Spleen (tissue), 11 donors: ENCODE results near the gene ORC4. TPM values are rescaled to one million over a fixed set of nuclear protein-coding genes. Genes with fewer than 3 reads are reported as not detected.

Experiments
- DNase-seq: peaks from one replicate; pipeline ENCODE4 v3.0.0-alpha.2; 2020
- H3K27ac ChIP-seq, 8 donors: fragments of 200-600 bp; sonication (generic) in 7 of 8; 1 replicate in 4 of 8; 2 replicates in 4 of 8; pipeline versions ENCODE4 v1.5.0 to v1.8.0; 2016 to 2021; ENCODE audit warnings: inconsistent platforms in 4 of 8, mild to moderate bottlenecking in 4 of 8, moderate library complexity in 1 of 8
- H3K27me3 ChIP-seq, 7 donors: fragments of 200-600 bp; sonication (generic) in 6 of 7; replicated peaks in 1 of 7; 1 replicate in 4 of 7; 2 replicates in 3 of 7; pipeline versions ENCODE4 v1.5.0 to v1.8.0; 2016 to 2021; ENCODE audit warnings: inconsistent platforms in 3 of 7, mild to moderate bottlenecking in 1 of 7
- H3K36me3 ChIP-seq, 6 donors: fragments of 200-600 bp; sonication (generic) in 5 of 6; 1 replicate in 4 of 6; 2 replicates in 2 of 6; pipeline versions ENCODE4 v1.5.0 to v1.8.0; 2016 to 2021; ENCODE audit warnings: inconsistent platforms in 2 of 6
- H3K4me1 ChIP-seq, 6 donors: fragments of 200-600 bp; sonication (generic) in 5 of 6; 1 replicate in 3 of 6; 2 replicates in 3 of 6; pipeline versions ENCODE4 v1.5.0 to v1.8.0; 2016 to 2021; ENCODE audit warnings: inconsistent platforms in 3 of 6
- H3K4me3 ChIP-seq, 8 donors: fragments of 200-600 bp; sonication (generic) in 7 of 8; 1 replicate in 4 of 8; 2 replicates in 4 of 8; pipeline versions ENCODE4 v1.5.0 to v1.8.0; 2016 to 2021; ENCODE audit warnings: inconsistent platforms in 4 of 8, mild to moderate bottlenecking in 4 of 8, moderate library complexity in 2 of 8
- H3K9me3 ChIP-seq, 8 donors: fragments of 200-600 bp; sonication (generic) in 7 of 8; 1 replicate in 4 of 8; 2 replicates in 4 of 8; pipeline versions ENCODE4 v1.5.0 to v1.8.0; 2016 to 2021; ENCODE audit warnings: inconsistent platforms in 4 of 8
- POLR2A ChIP-seq, 3 donors: fragments of 450-650 bp; IDR thresholded peaks; one replicate each; pipeline ENCODE4 v1.5.1; 2017; ENCODE audit warnings: antibody characterized with exemption in 3 of 3, mild to moderate bottlenecking in 1 of 3
- POLR2AphosphoS5 ChIP-seq, 3 donors: sonication (generic); formaldehyde crosslinking; IDR thresholded peaks; one replicate each; pipeline ENCODE4 v1.5.1; 2017; ENCODE audit warnings: antibody characterized with exemption in 3 of 3
- WGBS, 5 donors: extraction: QIAGEN DNeasy Blood & Tissue Kit in 3 of 5; methylation state at CpG; one replicate each; pipeline versions ENCODE4 v1.1.5 to v1.1.7; 2013 to 2018; 5-methylcytosine and 5-hydroxymethylcytosine counted together
- intact Hi-C: fragments of 100-400 bp; cut with DNase I; formaldehyde crosslinking; loops from one replicate; pipeline ENCODE4 v1.15.0; 2023; ENCODE audit warnings: low total_unique reads
- polyA plus RNA-seq, 3 donors: library from polyadenylated mRNA; stranded (reverse); fragments of 200-250 nt; gene quantifications; one replicate each; pipeline ENCODE4 v1.2.1, GENCODE V29; 2013
- total RNA-seq, 7 donors: library from RNA; depleted of rRNA in 3 of 7; stranded (reverse); fragments of >200 nt in 3 of 7; fragmentation: NEBNext Ultra II Directional in 4 of 7; extraction: Animal tissue kit (Norgen Biotek cat#: 25700) in 4 of 7; gene quantifications; one replicate each; pipeline versions ENCODE4 v1.1.0 to v1.2.1, GENCODE V29; 2016 to 2021
- TF ChIP-seq, protein P1 (sequence below), 11 experiments: fragments of 200-600 bp in 7 of 11; fragments of 450-650 bp in 4 of 11; sonication (generic) in 4 of 11; IDR thresholded peaks in 8 of 11; conservative IDR thresholded peaks in 3 of 11; 1 replicate in 7 of 11; 2 replicates in 4 of 11; pipeline versions ENCODE4 v1.4.0 to v1.8.0; 2016 to 2021; ENCODE audit warnings: antibody characterized with exemption in 11 of 11, inconsistent platforms in 4 of 11, mild to moderate bottlenecking in 1 of 11
- donor health status: healthy with polysubstance abuse.
- donor health status: DM: no; HTN: no; CAD: no; lungs with moderate emphysema.
- donor health status: DM: no; HTN: no; CAD: no.
- donor health status: Bipolar disorder and iron deficiency.
- donor health status: healthy.
- donor health status: DM: no; HTN: no; CAD: no.
- donor health status: DM: yes; HTN: yes; CAD: no.

ORC4 gene
- total and polyA plus RNA-seq, 10 donors: 7.3 to 72.6 (median 38.2) TPM

GRCh38 chr2:148058641-148059040 is 38.1 kb upstream of the ORC4 start:
- 86 to 91% (median 87%) methylated on average over 1 of the region's 1 CpG for WGBS, 5 donors
- H3K4me3 ChIP-seq: no peak overlapping the region
- H3K27me3 ChIP-seq: no peaks in the 10 kb centered on the region
- intact Hi-C loops: no loop called here
- TF ChIP-seq POLR2AphosphoS5 (IDR thresholded peaks at IDR 0.05) (no peak), POLR2A (IDR thresholded peaks at IDR 0.05) (no peak)
- TF ChIP-seq, protein P1, sequence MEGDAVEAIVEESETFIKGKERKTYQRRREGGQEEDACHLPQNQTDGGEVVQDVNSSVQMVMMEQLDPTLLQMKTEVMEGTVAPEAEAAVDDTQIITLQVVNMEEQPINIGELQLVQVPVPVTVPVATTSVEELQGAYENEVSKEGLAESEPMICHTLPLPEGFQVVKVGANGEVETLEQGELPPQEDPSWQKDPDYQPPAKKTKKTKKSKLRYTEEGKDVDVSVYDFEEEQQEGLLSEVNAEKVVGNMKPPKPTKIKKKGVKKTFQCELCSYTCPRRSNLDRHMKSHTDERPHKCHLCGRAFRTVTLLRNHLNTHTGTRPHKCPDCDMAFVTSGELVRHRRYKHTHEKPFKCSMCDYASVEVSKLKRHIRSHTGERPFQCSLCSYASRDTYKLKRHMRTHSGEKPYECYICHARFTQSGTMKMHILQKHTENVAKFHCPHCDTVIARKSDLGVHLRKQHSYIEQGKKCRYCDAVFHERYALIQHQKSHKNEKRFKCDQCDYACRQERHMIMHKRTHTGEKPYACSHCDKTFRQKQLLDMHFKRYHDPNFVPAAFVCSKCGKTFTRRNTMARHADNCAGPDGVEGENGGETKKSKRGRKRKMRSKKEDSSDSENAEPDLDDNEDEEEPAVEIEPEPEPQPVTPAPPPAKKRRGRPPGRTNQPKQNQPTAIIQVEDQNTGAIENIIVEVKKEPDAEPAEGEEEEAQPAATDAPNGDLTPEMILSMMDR (IDR thresholded peaks at IDR 0.05 in 8 of 11, conservative IDR thresholded peaks at IDR 0.05 in 3 of 11): no peak
- no peaks in the 10 kb centered on the region for H3K9me3 ChIP-seq
- no peak overlapping the region for H3K27ac ChIP-seq
- H3K4me1 ChIP-seq: peaks cover 0 to 5% (median 0%) of the 10 kb centered on the region in 6 donors
- H3K36me3 ChIP-seq: peaks cover 0 to 13% (median 0%) of the 10 kb centered on the region in 6 donors
- no peak for DNase-seq

- intact Hi-C loops: no loop called here
- DNase-seq: no peak
- H3K27me3 ChIP-seq: no peaks in the 10 kb centered on the region
- H3K36me3 ChIP-seq: peaks cover 0 to 13% (median 0%) of the 10 kb centered on the region in 6 donors
- H3K9me3 ChIP-seq: peaks cover 0 to 8% (median 2%) of the 10 kb centered on the region in 8 donors
- H3K4me3 ChIP-seq: no peak overlapping the region
- WGBS, 5 donors: 94 to 100% (median 97%) methylated on average over 3 of the region's 3 CpGs
- no peak overlapping the region for H3K27ac ChIP-seq
- peaks cover 0 to 19% (median 8%) of the 10 kb centered on the region in 6 donors for H3K4me1 ChIP-seq
- TF ChIP-seq, protein P1 (IDR thresholded peaks at IDR 0.05 in 8 of 11, conservative IDR thresholded peaks at IDR 0.05 in 3 of 11): no peak
- TF ChIP-seq POLR2AphosphoS5 (IDR thresholded peaks at IDR 0.05): no peak
- TF ChIP-seq POLR2A (IDR thresholded peaks at IDR 0.05): no peak
Measured at GRCh38 chr2:148052687-148053086, 32.1 kb upstream of the ORC4 start.

DNA sequence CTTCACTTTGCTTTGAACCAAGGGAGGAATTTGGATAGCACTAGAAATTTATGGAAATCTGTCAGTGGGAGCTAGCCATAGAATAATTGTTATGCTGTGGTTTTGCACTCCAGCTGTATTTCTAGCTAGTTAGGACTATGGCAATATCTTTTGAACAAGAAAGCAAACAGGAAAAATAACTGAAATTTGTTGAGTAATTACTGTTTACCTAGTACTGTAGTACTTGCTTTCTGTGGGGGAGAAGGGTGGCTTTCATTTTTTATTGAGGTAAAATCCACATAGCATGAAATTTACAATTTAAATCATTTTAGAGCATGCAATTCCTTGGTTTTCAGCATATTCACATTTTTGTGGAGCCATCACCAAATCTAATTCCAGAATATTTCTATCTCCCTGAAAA is 28.7 kb upstream of the ORC4 start:
- Histone ChIP-seq H3K9me3 (peaks cover 0 to 8% (median 2%) of the 10 kb centered on the region in 8 donors), H3K4me3 (no peak overlapping the region), H3K36me3 (peaks cover 0 to 6% (median 0%) of the 10 kb centered on the region in 6 donors), H3K27me3 (no peaks in the 10 kb centered on the region), H3K27ac (no peak overlapping the region), H3K4me1 (peaks cover 0 to 29% (median 9%) of the 10 kb centered on the region in 6 donors)
- TF ChIP-seq POLR2AphosphoS5 (IDR thresholded peaks at IDR 0.05) (no peak), POLR2A (IDR thresholded peaks at IDR 0.05) (no peak)
- no peak for DNase-seq
- intact Hi-C loops: no loop called here

DNA sequence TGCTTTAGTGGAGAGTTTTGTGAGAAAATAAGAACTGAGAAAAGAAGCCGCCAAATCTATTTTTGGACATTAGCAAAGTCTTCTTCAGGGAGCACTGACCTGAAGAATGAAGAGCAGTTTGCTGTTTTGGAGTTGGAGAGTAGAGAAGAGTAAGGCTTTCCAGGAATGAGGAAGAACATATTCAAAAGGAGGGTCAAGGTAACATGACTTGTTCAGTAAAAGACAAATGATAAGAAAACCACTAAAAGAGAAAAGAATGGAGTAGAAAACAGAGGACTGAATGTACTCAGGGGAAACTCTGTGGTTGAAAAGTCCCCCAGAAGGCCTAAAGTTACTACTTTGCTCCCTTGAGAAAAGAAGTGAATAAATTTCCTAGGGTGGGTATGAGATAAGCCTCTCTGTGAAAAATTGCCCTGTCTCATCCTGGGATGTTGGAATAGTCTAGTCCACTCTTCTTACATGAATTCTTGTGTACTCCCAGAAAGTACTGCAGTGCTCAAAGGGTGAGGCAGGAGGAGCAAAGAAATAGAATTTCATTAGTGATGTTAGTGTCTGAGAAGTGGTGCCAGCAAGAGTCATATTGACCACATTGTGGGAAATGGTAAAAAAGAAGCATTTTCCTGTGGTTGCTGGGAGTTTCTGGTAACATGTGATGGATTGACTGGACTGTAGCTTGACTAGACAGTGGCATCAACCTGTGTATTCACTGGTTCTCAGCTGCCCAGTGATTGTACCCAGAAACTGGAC is 28.1 kb upstream of the ORC4 start:
- DNase-seq: no peak
- intact Hi-C loops: no loop called here
- Histone ChIP-seq H3K27ac (no peak overlapping the region), H3K36me3 (no peaks in the 10 kb centered on the region), H3K4me1 (peaks cover 0 to 29% (median 9%) of the 10 kb centered on the region in 6 donors), H3K4me3 (no peak overlapping the region), H3K27me3 (no peaks in the 10 kb centered on the region), H3K9me3 (peaks cover 0 to 8% (median 2%) of the 10 kb centered on the region in 8 donors)
- no peak for TF ChIP-seq POLR2AphosphoS5 (IDR thresholded peaks at IDR 0.05)
- TF ChIP-seq, protein P1 (IDR thresholded peaks at IDR 0.05 in 8 of 11, conservative IDR thresholded peaks at IDR 0.05 in 3 of 11): no peak
- 75 to 88% (median 83%) methylated on average over 1 of the region's 1 CpG for WGBS, 5 donors
